ENCODE measurements around the gene DHX40. TPM values are rescaled to one million over a fixed set of nuclear protein-coding genes. Genes with fewer than 3 reads are reported as not detected.
"Not testable (repeated sequence)": the region's sequence is repeated elsewhere in the genome, so short reads cannot be mapped to it uniquely, and the experiment has no call there.

Gene DHX40
- total RNA-seq, 2 donors from 2014 or later, result 18.7 to 26.0 TPM

DNA sequence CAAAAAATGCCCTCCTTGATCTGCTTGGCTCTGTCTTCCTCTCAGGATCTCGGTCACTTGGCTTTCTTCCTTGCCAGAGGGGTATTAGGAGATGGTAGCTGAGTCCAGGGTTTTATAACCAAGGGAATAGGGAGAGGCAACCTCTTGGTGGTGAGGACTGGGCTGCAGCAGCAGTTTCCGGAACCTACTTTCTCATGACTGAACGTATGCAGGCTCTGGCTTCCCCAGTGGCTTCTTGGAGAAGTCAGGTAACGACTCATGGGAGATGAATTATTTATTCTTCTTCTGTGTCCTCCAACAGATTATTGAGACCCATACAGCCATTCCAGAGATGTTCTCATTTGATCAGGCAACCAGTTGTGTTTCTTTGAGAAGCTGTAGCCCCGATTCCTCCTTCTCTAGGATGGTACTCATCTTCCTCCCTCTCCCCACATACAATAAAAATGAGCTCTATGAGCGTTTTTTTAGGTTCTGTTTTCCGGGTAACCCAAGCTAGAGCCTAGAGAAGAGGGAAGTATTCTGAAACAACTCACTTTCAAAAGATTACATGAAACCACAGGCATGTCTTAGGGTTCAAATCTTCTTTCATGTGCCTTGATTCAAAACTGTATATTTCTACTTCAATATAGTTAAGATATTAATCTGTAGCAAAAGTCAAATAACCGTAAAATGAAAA is 22.3 kb upstream of the DHX40 start:
- DNase-seq, result no peak
- Histone ChIP-seq H3K36me3 (replicated peaks in 1 of 2; ENCODE audit: insufficient read depth in 1 of 2, low read depth in 2 of 2) (no peaks in the 10 kb centered on the region), H3K9me3 (no peaks in the 10 kb centered on the region), H3K4me1 (no peaks in the 10 kb centered on the region), H3K27ac (no peak overlapping the region), H3K27me3 (no peaks in the 10 kb centered on the region), H3K4me3 (no peak overlapping the region)
- no peak for ATAC-seq
- TF ChIP-seq, protein P1, sequence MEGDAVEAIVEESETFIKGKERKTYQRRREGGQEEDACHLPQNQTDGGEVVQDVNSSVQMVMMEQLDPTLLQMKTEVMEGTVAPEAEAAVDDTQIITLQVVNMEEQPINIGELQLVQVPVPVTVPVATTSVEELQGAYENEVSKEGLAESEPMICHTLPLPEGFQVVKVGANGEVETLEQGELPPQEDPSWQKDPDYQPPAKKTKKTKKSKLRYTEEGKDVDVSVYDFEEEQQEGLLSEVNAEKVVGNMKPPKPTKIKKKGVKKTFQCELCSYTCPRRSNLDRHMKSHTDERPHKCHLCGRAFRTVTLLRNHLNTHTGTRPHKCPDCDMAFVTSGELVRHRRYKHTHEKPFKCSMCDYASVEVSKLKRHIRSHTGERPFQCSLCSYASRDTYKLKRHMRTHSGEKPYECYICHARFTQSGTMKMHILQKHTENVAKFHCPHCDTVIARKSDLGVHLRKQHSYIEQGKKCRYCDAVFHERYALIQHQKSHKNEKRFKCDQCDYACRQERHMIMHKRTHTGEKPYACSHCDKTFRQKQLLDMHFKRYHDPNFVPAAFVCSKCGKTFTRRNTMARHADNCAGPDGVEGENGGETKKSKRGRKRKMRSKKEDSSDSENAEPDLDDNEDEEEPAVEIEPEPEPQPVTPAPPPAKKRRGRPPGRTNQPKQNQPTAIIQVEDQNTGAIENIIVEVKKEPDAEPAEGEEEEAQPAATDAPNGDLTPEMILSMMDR (IDR thresholded peaks at IDR 0.05), result no peak
- no peak for TF ChIP-seq POLR2A (IDR thresholded peaks at IDR 0.05)
- 50 to 76% methylated on average over 8 of the region's 8 CpGs for WGBS, 2 donors
- intact Hi-C loops (cut with DNase I), result no loop called here

- ATAC-seq (no peak), DNase-seq (no peak)
- Histone ChIP-seq H3K27ac (no peak overlapping the region), H3K9me3 (no peaks in the 10 kb centered on the region), H3K4me3 (no peak overlapping the region), H3K4me1 (no peaks in the 10 kb centered on the region), H3K36me3 (replicated peaks in 1 of 2; ENCODE audit: insufficient read depth in 1 of 2, low read depth in 2 of 2) (no peaks in the 10 kb centered on the region), H3K27me3 (no peaks in the 10 kb centered on the region)
- intact Hi-C loops (cut with DNase I), result no loop called here
- TF ChIP-seq, protein P1 (IDR thresholded peaks at IDR 0.05), result no peak
- TF ChIP-seq POLR2A (IDR thresholded peaks at IDR 0.05), result no peak
- WGBS, 2 donors, result 92 to 96% methylated on average over 1 of the region's 1 CpG
Observed at GRCh38 chr17:59545942-59546341, 19.5 kb upstream of the DHX40 start.

DNA sequence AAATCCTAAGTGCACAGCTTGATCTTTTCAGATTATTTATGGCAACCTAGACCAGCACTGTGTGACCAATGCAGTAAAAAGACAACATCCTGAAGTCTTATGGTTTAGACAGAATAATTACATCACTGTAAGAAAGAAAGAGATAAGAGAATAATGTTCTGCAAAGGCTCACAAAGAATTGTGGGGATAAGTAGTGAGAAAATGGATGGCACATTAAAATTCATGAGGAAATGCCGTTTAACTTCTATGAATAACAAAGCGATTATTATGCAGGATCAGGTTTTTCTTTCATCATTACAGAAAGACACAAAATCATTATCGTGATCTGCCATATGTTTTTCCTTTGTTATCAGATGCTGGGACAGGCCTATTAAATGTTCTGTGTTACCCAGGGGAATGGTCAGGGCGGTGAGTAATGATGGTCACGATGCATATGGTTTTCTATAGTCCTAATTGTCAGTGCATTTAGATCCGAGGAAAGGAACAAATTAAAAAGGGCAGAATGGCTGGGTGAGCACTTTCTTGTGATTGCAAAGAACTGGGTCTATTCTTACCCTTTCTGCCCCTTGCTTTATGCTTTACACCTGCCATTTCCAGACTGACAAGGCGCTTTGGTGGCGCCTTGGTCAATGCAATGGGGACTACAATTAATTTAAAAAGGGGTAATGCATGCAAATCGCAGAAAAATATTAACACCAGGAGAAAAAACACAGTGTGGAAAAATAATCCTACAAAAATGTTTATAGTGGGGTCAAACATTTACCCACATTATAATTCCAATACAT is 18.1 kb upstream of the DHX40 start:
- H3K36me3 ChIP-seq (replicated peaks in 1 of 2; ENCODE audit: insufficient read depth in 1 of 2, low read depth in 2 of 2), result no peaks in the 10 kb centered on the region
- no peak for ATAC-seq
- TF ChIP-seq POLR2A (IDR thresholded peaks at IDR 0.05), result no peak
- TF ChIP-seq, protein P1 (IDR thresholded peaks at IDR 0.05), result no peak
- no peaks in the 10 kb centered on the region for H3K9me3 ChIP-seq
- H3K27me3 ChIP-seq, result no peaks in the 10 kb centered on the region
- DNase-seq, result no peak
- 78 to 84% methylated on average over 9 of the region's 9 CpGs for WGBS, 2 donors
- no peak overlapping the region for H3K4me3 ChIP-seq
- H3K27ac ChIP-seq, result no peak overlapping the region
- intact Hi-C loops (cut with DNase I), result no loop called here
- H3K4me1 ChIP-seq, result no peaks in the 10 kb centered on the region

DNA sequence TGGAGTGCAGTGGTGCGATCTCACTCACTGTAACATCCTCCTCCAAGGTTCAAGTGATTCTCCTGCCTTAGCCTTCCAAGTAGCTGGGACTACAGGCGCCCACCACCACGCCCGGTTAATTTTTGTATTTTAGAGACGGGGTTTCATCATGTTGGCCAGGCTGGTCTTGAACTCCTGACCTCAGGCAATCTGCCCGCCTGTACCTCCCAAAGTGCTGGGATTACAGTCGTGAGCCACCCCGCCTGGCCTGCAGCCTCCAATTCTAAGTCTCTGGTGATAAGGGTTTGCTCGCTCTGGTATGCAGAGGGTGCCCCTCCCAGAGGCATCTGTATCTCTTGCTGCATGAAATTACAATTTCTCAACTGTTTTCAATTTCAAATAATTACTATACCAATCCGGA is 16.4 kb upstream of the DHX40 start:
- H3K36me3 ChIP-seq (replicated peaks in 1 of 2; ENCODE audit: insufficient read depth in 1 of 2, low read depth in 2 of 2); H3K27me3 ChIP-seq; H3K4me1 ChIP-seq; H3K27ac ChIP-seq; ATAC-seq; H3K9me3 ChIP-seq; intact Hi-C loops (cut with DNase I); DNase-seq; H3K4me3 ChIP-seq: not testable (repeated sequence)
- WGBS, 2 donors, result 70 to 78% methylated on average over 10 of the region's 10 CpGs

GRCh38 chr17:59550703-59551102 is 14.7 kb upstream of the DHX40 start:
- Histone ChIP-seq H3K4me3 (no peak overlapping the region), H3K27me3 (no peaks in the 10 kb centered on the region), H3K27ac (no peak overlapping the region), H3K9me3 (no peaks in the 10 kb centered on the region), H3K4me1 (no peaks in the 10 kb centered on the region), H3K36me3 (replicated peaks in 1 of 2; ENCODE audit: insufficient read depth in 1 of 2, low read depth in 2 of 2) (no peaks in the 10 kb centered on the region)
- 98 to 99% methylated on average over 4 of the region's 4 CpGs for WGBS, 2 donors
- intact Hi-C loops (cut with DNase I), result no loop called here
- no peak for DNase-seq
- no peak for ATAC-seq
- no peak for TF ChIP-seq POLR2A (IDR thresholded peaks at IDR 0.05)
- TF ChIP-seq, protein P1 (IDR thresholded peaks at IDR 0.05), result no peak

Measured in body of pancreas (tissue), 4 donors.